Neutrophil (primary cell): ENCODE data around the gene IMPDH2.
A peak's percentile ranks its signal among the peaks of the same experiment; 100 is the strongest.

Experiments used
- H3K27ac ChIP-seq: fragments of 200-600 bp; sonication (generic); 2 replicates; pipeline ENCODE4 v1.5.1; 2016; ENCODE audit warnings: mild to moderate bottlenecking, moderate library complexity
- H3K27me3 ChIP-seq: fragments of 200-600 bp; sonication (generic); 2 replicates; pipeline ENCODE4 v1.6.0; 2016; ENCODE audit warnings: mild to moderate bottlenecking
- H3K36me3 ChIP-seq: fragments of 200-600 bp; sonication (generic); 2 replicates; pipeline ENCODE4 v1.5.1; 2017
- H3K4me1 ChIP-seq, 2 experiments: fragments of 200-600 bp in 1 of 2; sonication (generic) in 1 of 2; 1 replicate in 1 of 2; 2 replicates in 1 of 2; pipeline versions ENCODE4 v1.5.1 to v1.6.1; 2013 to 2016; ENCODE audit warnings: low read depth in 1 of 2, low read length in 1 of 2, mild to moderate bottlenecking in 1 of 2, moderate library complexity in 1 of 2; ENCODE audit not compliant: control insufficient read depth in 1 of 2, insufficient read depth in 1 of 2
- H3K4me3 ChIP-seq, 2 experiments: fragments of 200-600 bp in 1 of 2; sonication (generic) in 1 of 2; 1 replicate in 1 of 2; 2 replicates in 1 of 2; pipeline ENCODE4 v1.5.1; 2013 to 2016; ENCODE audit warnings: low read depth in 1 of 2, low read length in 1 of 2, mild to moderate bottlenecking in 1 of 2, moderate library complexity in 1 of 2
- H3K9me3 ChIP-seq: fragments of 200-600 bp; sonication (generic); 2 replicates; pipeline ENCODE4 v1.5.1; 2016
- TF ChIP-seq, protein P1 (sequence below): fragments of 200-600 bp; sonication (generic); IDR thresholded peaks from 2 replicates; pipeline ENCODE4 v1.5.1; 2016; ENCODE audit warnings: antibody characterized with exemption

The IMPDH2 gene

GRCh38 chr3:49025793-49026520 is 3.2 kb downstream of the IMPDH2 start:
- Histone ChIP-seq H3K27me3 (no peaks in the 10 kb centered on the region), H3K4me3 (no peak overlapping the region), H3K36me3 (peaks cover 41% of the 10 kb centered on the region), H3K4me1 (peaks cover 26 to 29% of the 10 kb centered on the region in 2 experiments), H3K27ac (peak overlapping the region; percentile 1), H3K9me3 (no peaks in the 10 kb centered on the region)
- TF ChIP-seq, protein P1, sequence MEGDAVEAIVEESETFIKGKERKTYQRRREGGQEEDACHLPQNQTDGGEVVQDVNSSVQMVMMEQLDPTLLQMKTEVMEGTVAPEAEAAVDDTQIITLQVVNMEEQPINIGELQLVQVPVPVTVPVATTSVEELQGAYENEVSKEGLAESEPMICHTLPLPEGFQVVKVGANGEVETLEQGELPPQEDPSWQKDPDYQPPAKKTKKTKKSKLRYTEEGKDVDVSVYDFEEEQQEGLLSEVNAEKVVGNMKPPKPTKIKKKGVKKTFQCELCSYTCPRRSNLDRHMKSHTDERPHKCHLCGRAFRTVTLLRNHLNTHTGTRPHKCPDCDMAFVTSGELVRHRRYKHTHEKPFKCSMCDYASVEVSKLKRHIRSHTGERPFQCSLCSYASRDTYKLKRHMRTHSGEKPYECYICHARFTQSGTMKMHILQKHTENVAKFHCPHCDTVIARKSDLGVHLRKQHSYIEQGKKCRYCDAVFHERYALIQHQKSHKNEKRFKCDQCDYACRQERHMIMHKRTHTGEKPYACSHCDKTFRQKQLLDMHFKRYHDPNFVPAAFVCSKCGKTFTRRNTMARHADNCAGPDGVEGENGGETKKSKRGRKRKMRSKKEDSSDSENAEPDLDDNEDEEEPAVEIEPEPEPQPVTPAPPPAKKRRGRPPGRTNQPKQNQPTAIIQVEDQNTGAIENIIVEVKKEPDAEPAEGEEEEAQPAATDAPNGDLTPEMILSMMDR: no peak

- H3K9me3 ChIP-seq: no peaks in the 10 kb centered on the region
- TF ChIP-seq, protein P1: no peak
- no peaks in the 10 kb centered on the region for H3K27me3 ChIP-seq
- peak overlapping the region; percentile 1 for H3K27ac ChIP-seq
- H3K4me3 ChIP-seq: no peak overlapping the region
- H3K4me1 ChIP-seq: peaks cover 31 to 37% of the 10 kb centered on the region in 2 experiments
- peaks cover 36% of the 10 kb centered on the region for H3K36me3 ChIP-seq
Observed at GRCh38 chr3:49025005-49025792, 4.0 kb downstream of the IMPDH2 start.

DNA sequence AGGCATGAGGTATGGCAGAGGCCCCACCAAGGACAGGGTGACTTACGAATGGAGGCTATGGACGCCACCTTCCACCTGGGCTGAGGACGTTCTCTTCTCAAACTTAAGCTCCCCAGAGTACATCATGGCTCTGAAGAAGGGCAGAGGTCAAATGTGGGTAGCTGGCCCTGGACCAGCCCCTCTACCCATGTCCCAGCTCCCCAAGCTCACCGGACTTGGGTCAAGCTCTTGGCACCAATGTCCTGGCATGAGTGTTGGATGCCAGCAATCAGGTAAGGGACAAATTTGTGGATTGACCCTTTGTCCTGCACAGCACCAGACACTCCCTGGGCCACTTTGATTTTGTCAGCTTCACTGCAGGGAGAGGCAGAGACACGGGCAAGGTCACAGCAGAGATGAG is 4.7 kb downstream of the IMPDH2 start:
- Histone ChIP-seq H3K4me3 (no peak overlapping the region), H3K27me3 (no peaks in the 10 kb centered on the region), H3K27ac (no peak overlapping the region), H3K36me3 (peaks cover 36% of the 10 kb centered on the region), H3K4me1 (peaks cover 36 to 41% of the 10 kb centered on the region in 2 experiments), H3K9me3 (no peaks in the 10 kb centered on the region)
- TF ChIP-seq, protein P1: no peak

DNA sequence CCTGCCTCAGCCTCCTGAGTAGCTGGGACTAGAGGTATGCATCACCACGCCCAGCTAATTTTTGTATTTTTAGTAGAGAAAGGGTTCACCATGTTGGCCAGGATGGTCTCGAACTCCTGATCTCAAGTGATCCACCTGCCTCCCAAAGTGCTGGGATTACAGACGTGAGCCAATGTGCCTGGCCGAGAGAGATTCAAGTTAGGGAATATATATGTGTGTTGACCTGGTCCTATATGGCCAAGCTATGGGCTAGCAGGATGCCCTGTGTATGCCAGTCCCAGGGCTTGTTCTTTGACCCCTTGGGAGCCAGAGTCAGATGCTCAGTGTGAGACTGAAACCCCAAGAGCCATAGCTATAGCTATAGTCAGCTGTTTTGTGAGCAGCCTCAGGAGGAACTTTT is 5.4 kb downstream of the IMPDH2 start:
- no peak overlapping the region for H3K4me3 ChIP-seq
- peak overlapping the region; percentile 25 for H3K27ac ChIP-seq
- TF ChIP-seq, protein P1: no peak
- H3K4me1 ChIP-seq: peaks cover 37 to 41% of the 10 kb centered on the region in 2 experiments
- H3K27me3 ChIP-seq: no peaks in the 10 kb centered on the region
- no peaks in the 10 kb centered on the region for H3K9me3 ChIP-seq
- peaks cover 36% of the 10 kb centered on the region for H3K36me3 ChIP-seq

- H3K4me3 ChIP-seq: peak overlapping the region; percentile 95 to 99
- H3K27me3 ChIP-seq: no peaks in the 10 kb centered on the region
- H3K4me1 ChIP-seq: peaks cover 36 to 41% of the 10 kb centered on the region in 2 experiments
- H3K36me3 ChIP-seq: peaks cover 36% of the 10 kb centered on the region
- H3K27ac ChIP-seq: peak overlapping the region; percentile 99
- TF ChIP-seq, protein P1: no peak
- H3K9me3 ChIP-seq: no peaks in the 10 kb centered on the region
Observed at GRCh38 chr3:49022688-49023171, 6.5 kb downstream of the IMPDH2 start.
